HTR-8/SVneo (cell line): Measurements from ENCODE around the gene RNF8.
"Not testable (repeated sequence)": the region's sequence is repeated elsewhere in the genome, so short reads cannot be mapped to it uniquely, and the experiment has no call there.

ENCODE experiments used
- DNase-seq: peaks from one replicate; pipeline ENCODE4 v3.0.0; 2011; ENCODE audit warnings: low spot score, mixed read lengths; ENCODE audit not compliant: insufficient read length
- FAIRE-seq: peaks from 2 replicates; lab custom pipeline; 2011; peaks lifted over from hg19 to GRCh38; lab: Jason Lieb, UNC

The RNF8 gene

DNA sequence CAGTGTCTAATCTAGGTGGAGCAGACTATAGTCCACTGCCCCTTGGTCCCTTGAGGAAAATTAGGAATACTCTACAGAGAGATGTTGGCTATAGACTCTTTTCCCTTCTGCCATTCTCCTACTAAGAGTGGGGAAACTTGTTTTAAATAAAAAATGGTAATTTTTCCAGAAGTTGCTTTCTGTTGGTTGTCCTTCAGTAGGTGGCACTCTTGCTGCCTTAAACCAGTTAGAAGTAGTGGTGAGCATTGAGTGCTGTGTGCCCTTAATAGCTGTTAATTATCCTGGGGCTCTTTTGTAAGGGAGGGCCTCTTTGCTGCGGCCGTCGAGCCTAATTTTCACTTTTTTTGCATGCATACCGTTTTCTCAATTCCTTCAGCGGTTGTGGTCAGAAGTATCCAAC, 82.0 kb downstream of the RNF8 start:
- FAIRE-seq (no peak), DNase-seq (no peak)

DNA sequence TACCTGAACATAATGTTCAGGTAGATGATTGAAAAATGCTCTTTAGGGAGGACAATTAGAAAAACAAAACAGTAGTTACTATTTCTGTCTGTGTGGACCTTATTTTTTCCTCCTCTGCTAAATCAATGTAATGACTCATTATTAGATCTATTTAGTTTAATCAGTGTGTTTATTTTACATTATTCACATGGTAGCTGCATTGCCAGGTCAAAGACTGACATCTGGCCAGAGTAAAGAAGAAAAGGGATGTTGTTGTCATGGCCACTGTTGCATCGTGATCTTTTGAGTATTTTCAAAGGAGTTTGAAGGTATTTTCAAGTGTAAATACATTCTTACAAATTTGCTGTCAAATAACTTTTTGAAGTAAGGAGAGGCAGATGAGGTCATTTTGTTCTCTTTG, 85.1 kb downstream of the RNF8 start:
- DNase-seq (no peak), FAIRE-seq (no peak)

DNA sequence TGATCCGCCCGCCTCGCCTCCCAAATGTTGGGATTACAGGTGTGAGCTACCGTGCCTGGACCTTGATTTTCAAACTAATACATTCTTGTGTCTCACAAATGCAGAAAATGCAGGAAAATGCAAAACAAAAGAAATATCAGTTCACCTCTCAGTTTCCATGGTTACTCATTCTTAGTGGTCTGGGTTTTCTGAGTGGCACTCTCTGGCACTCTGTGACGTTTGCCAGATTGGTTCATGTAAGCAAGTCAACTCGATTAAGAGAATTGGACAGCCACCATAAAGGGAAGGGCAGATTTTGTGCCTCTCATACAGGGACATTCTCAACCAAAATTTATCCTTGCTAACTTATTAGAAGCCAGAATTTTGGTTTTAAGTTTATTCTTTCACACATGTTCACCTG, 87.9 kb downstream of the RNF8 start:
- FAIRE-seq, result no peak
- no peak for DNase-seq

DNA sequence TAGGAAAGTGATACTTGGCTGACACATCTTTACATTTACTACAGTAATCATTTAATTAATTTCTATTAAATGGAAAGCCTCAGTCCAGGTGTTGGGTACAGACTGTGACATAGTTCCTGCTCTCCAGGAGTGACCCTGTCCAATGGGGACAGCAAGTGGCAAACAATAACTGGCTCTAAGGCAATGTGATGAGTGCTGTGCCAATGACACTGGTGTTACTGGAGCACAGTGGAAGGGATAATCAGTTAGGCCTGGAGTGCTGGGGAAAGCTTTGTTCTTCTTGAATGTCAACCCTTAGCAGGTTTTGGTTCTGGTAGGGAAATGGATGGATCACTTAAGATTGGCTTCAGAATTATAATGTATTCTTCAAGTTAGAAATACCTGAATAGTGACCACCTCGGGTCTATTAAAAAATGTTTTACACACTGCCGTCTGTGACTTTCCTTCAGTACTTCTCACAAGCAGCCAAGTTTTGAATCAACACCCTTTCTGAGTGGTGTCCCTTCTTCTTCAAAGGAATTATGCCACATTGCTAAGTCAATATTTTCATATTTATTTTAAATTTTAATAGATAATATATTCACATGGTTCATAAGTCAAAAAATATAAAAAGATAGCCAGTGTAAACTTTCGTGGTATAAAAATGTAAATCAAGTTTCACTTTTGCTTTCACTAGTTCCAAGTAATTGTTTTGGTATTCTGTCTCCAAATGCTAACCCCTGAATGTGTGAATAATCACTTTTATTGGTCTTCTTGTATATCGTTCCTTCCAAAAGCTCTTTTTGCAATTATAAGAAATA, 88.8 kb downstream of the RNF8 start:
- DNase-seq (no peak), FAIRE-seq (no peak)

DNA sequence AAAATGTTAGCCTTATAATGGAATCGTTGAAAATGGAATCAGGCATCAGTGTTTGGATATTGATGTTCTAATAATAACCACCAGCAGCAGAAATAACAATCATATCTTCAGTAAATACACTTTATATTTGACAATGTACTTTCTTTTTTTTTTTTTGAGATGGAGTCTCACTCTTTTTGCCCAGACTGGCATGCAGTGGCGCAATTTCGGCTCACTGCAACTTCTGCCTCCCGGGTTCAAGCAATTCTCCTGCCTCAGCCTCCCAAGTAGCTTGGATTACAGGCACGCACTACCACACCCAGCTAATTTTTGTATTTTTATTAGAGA, 89.4 kb downstream of the RNF8 start:
- FAIRE-seq, DNase-seq: not testable (repeated sequence)
